HEK293 (cell line): ENCODE data around the gene CRY1.

Source experiments
- CTCF ChIA-PET: fragments of 350-600 bp; formaldehyde crosslinking; extraction: SDS; loops from one replicate; lab custom pipeline; 2021; ENCODE audit warnings: antibody characterized with exemption; lab: Yijun Ruan, JAX
- POLR2A ChIA-PET: fragments of 300-600 bp; formaldehyde crosslinking; extraction: SDS; loops from one replicate; lab custom pipeline; 2020; ENCODE audit warnings: antibody characterized with exemption, inconsistent platforms; lab: Yijun Ruan, JAX
- H3K27ac ChIP-seq: fragments of 200-500 bp; sonication (Bioruptor generic); 2 replicates; pipeline ENCODE4 v1.5.1; 2014; ENCODE audit warnings: low read depth, low read length, control low read depth, inconsistent platforms; ENCODE audit errors: extremely low read depth
- H3K36me3 ChIP-seq, 2 experiments: fragments of 200-500 bp in 1 of 2; sonication (Bioruptor generic) in 1 of 2; 1 replicate in 1 of 2; 2 replicates in 1 of 2; pipeline ENCODE4 v1.5.1; 2014 to 2017; ENCODE audit warnings: inconsistent platforms in 2 of 2, low read length in 2 of 2; ENCODE audit not compliant: control insufficient read depth in 2 of 2, insufficient read depth in 1 of 2
- H3K4me1 ChIP-seq: fragments of 200-500 bp; sonication (Bioruptor generic); 2 replicates; pipeline ENCODE4 v1.5.1; 2014; ENCODE audit warnings: mild to moderate bottlenecking, low read length, inconsistent platforms; ENCODE audit not compliant: control insufficient read depth, insufficient read depth
- H3K4me3 ChIP-seq: 2 replicates; pipeline ENCODE4 v1.5.1; 2011; ENCODE audit warnings: low read depth, mild to moderate bottlenecking, control low read depth, low read length, moderate library complexity
- H3K9me3 ChIP-seq: fragments of 200-500 bp; sonication (Bioruptor generic); 2 replicates; pipeline ENCODE4 v1.5.1; 2014; ENCODE audit warnings: low read depth, low read length, inconsistent platforms; ENCODE audit not compliant: control insufficient read depth, insufficient read depth
- INSM2 ChIP-seq: fragments of 450-650 bp; formaldehyde crosslinking; IDR thresholded peaks from 2 replicates; pipeline ENCODE4 v1.5.1; 2016; ENCODE audit warnings: missing biosample characterization, missing genetic modification characterization
- KLF7 ChIP-seq: fragments of 450-650 bp; formaldehyde crosslinking; IDR thresholded peaks from 2 replicates; pipeline ENCODE4 v1.5.1; 2016; ENCODE audit warnings: missing biosample characterization, missing genetic modification characterization, borderline replicate concordance
- OSR2 ChIP-seq: fragments of 450-650 bp; formaldehyde crosslinking; IDR thresholded peaks from 2 replicates; pipeline ENCODE4 v1.5.1; 2016; ENCODE audit warnings: missing biosample characterization, missing genetic modification characterization
- PRDM10 ChIP-seq: fragments of 450-650 bp; formaldehyde crosslinking; IDR thresholded peaks from 2 replicates; pipeline ENCODE4 v1.5.1; 2016; ENCODE audit warnings: missing biosample characterization, missing genetic modification characterization
- PRDM4 ChIP-seq: fragments of 450-650 bp; formaldehyde crosslinking; IDR thresholded peaks from 2 replicates; pipeline ENCODE4 v1.5.1; 2017; ENCODE audit warnings: missing biosample characterization, missing genetic modification characterization
- ZBTB20 ChIP-seq: fragments of 450-650 bp; formaldehyde crosslinking; IDR thresholded peaks from 2 replicates; pipeline ENCODE4 v1.5.1; 2016; ENCODE audit warnings: missing biosample characterization, missing genetic modification characterization
- ZFP41 ChIP-seq: fragments of 450-650 bp; formaldehyde crosslinking; IDR thresholded peaks from 2 replicates; pipeline ENCODE4 v1.5.1; 2016; ENCODE audit warnings: missing biosample characterization, missing genetic modification characterization, borderline replicate concordance
- ZIC2 ChIP-seq: fragments of 450-650 bp; formaldehyde crosslinking; IDR thresholded peaks from 2 replicates; pipeline ENCODE4 v1.5.1; 2016; ENCODE audit warnings: missing biosample characterization, missing genetic modification characterization
- ZNF266 ChIP-seq: fragments of 450-650 bp; formaldehyde crosslinking; IDR thresholded peaks from 2 replicates; pipeline ENCODE4 v1.5.1; 2016; ENCODE audit warnings: missing biosample characterization, missing genetic modification characterization, low read depth
- ZNF354C ChIP-seq: fragments of 450-650 bp; formaldehyde crosslinking; IDR thresholded peaks from 2 replicates; pipeline ENCODE4 v1.5.1; 2016; ENCODE audit warnings: missing biosample characterization, missing genetic modification characterization, low read depth, borderline replicate concordance
- ZNF501 ChIP-seq: fragments of 450-650 bp; formaldehyde crosslinking; IDR thresholded peaks from 2 replicates; pipeline ENCODE4 v1.5.1; 2016; ENCODE audit warnings: missing biosample characterization, missing genetic modification characterization
- ZNF530 ChIP-seq: fragments of 450-650 bp; formaldehyde crosslinking; IDR thresholded peaks from 2 replicates; pipeline ENCODE4 v1.5.1; 2016; ENCODE audit warnings: low read depth, missing biosample characterization, missing genetic modification characterization
- ZNF585B ChIP-seq: fragments of 450-650 bp; formaldehyde crosslinking; IDR thresholded peaks from 2 replicates; pipeline ENCODE4 v1.5.1; 2016; ENCODE audit warnings: missing biosample characterization, missing genetic modification characterization
- ZSCAN23 ChIP-seq: fragments of 450-650 bp; formaldehyde crosslinking; IDR thresholded peaks from 2 replicates; pipeline ENCODE4 v1.5.1; 2016; ENCODE audit warnings: missing biosample characterization, missing genetic modification characterization

CRY1 gene

GRCh38 chr12:106976668-106977067 lies 116.7 kb downstream of the CRY1 start (continued):
- TF ChIP-seq PRDM4: no peak
- TF ChIP-seq ZNF585B (tag by site-specific recombination): no peak
- TF ChIP-seq KLF7: no peak
- no peak for TF ChIP-seq ZFP41
- TF ChIP-seq ZIC2: no peak
- TF ChIP-seq ZNF501 (tag by site-specific recombination): no peak
- TF ChIP-seq, all 188 proteins: peak for 0

- peaks cover 6 to 14% of the 10 kb centered on the region in 2 experiments; a peak in 2 of 3 replicates for H3K36me3 ChIP-seq
- no peak overlapping the region for H3K4me3 ChIP-seq
These were observed 117.2 kb downstream of the CRY1 start for GRCh38 chr12:106975993-106976658.

GRCh38 chr12:106975098-106975497 lies 118.3 kb downstream of the CRY1 start:
- H3K27ac ChIP-seq: no peak overlapping the region
- TF ChIP-seq OSR2 (tag by site-specific recombination) (no peak), ZNF530 (no peak), ZSCAN23 (tag by site-specific recombination) (no peak), ZNF266 (tag by site-specific recombination) (no peak), INSM2 (tag by site-specific recombination) (no peak), PRDM10 (no peak)
- TF ChIP-seq, all 188 proteins: peak for 0
- CTCF ChIA-PET: no interaction called here
- Histone ChIP-seq H3K4me1 (peaks cover 7% of the 10 kb centered on the region; the same call in 1 of the 2 replicates), H3K9me3 (no peaks in the 10 kb centered on the region), H3K4me3 (no peak overlapping the region), H3K36me3 (peaks cover 6 to 20% of the 10 kb centered on the region in 2 experiments; a peak in 2 of 3 replicates)
- POLR2A ChIA-PET: interaction anchor here (0.6 to 0.7 kb wide), 2 partner anchors 19 to 119 kb away, joined by 3 to 4 read pairs; partner anchors contain the start of gene TMEM263

More at GRCh38 chr12:106975993-106976658, 117.2 kb downstream of the CRY1 start:
- ChIA-PET POLR2A (interaction anchor here (0.6 to 3.5 kb wide), 3 partner anchors 11 to 744 kb away, joined by 3 to 23 read pairs (median 15); partner anchors contain the start of genes MTERF2 and TMEM263), CTCF (interaction anchor here (0.6 to 0.9 kb wide), 3 partner anchors 9 to 877 kb away, joined by 3 read pairs; no protein-coding TSS in a partner anchor)
- no peak for TF ChIP-seq ZNF354C
- TF ChIP-seq ZBTB20: peak; percentile 18; the same call in 1 of the 2 replicates
- Histone ChIP-seq H3K4me1 (peaks cover 7% of the 10 kb centered on the region; the same call in 1 of the 2 replicates), H3K9me3 (no peaks in the 10 kb centered on the region), H3K27ac (no peak overlapping the region)
